H4 (cell line): ENCODE data around the gene UBXN2A. TPM values are rescaled to one million over a fixed set of nuclear protein-coding genes. Genes with fewer than 3 reads are reported as not detected.
"Not testable (repeated sequence)": the region's sequence is repeated elsewhere in the genome, so short reads cannot be mapped to it uniquely, and the experiment has no call there.

ENCODE experiments used
- DNase-seq: peaks from one replicate; pipeline ENCODE4 v3.0.0-alpha.2; 2015; ENCODE audit warnings: low spot score
- total RNA-seq: library from RNA; depleted of rRNA; stranded (reverse); fragments of >200 nt; shearing (Covaris generic); gene quantifications from 2 replicates; pipeline ENCODE4 v1.2.3, GENCODE V29; 2014

UBXN2A gene
- total RNA-seq, 1 experiment from 2014 or later, result 10.0 TPM

GRCh38 chr2:23940718-23941620 is 706 bp downstream of the UBXN2A start:
- peak; percentile 14 for DNase-seq

- DNase-seq, result no peak
These were observed 1.4 kb downstream of the UBXN2A start for GRCh38 chr2:23941644-23942043.

GRCh38 chr2:23943666-23944065 is 3.4 kb downstream of the UBXN2A start:
- DNase-seq, result no peak

- no peak for DNase-seq
These were observed 4.3 kb downstream of the UBXN2A start for GRCh38 chr2:23944527-23944926.

GRCh38 chr2:23944976-23945375 is 4.7 kb downstream of the UBXN2A start:
- DNase-seq, result no peak

- no peak for DNase-seq
These were observed 7.1 kb downstream of the UBXN2A start for GRCh38 chr2:23947350-23947749.

GRCh38 chr2:23952558-23952957 is 12.3 kb downstream of the UBXN2A start:
- not testable (repeated sequence) for DNase-seq

- DNase-seq, result no peak
These were observed 13.4 kb downstream of the UBXN2A start for GRCh38 chr2:23953625-23954024.

GRCh38 chr2:23954325-23955014 is 14.2 kb downstream of the UBXN2A start:
- DNase-seq, result no peak

GRCh38 chr2:23967846-23968245 is 27.6 kb downstream of the UBXN2A start:
- DNase-seq, result no peak

GRCh38 chr2:23976883-23977282 is 36.6 kb downstream of the UBXN2A start:
- DNase-seq, result no peak

GRCh38 chr2:23988371-23988770 is 48.1 kb downstream of the UBXN2A start:
- peak; percentile 5 for DNase-seq

GRCh38 chr2:23992931-23993330 is 52.7 kb downstream of the UBXN2A start:
- DNase-seq, result no peak

- no peak for DNase-seq
These were observed 53.5 kb downstream of the UBXN2A start for GRCh38 chr2:23993736-23994269.

- DNase-seq, result no peak
These were observed 54.3 kb downstream of the UBXN2A start for GRCh38 chr2:23994567-23994966.

GRCh38 chr2:24007693-24008092 is 67.4 kb downstream of the UBXN2A start:
- DNase-seq, result no peak

GRCh38 chr2:24008672-24009366 is 68.6 kb downstream of the UBXN2A start:
- no peak for DNase-seq

GRCh38 chr2:24009367-24009679 is 69.1 kb downstream of the UBXN2A start:
- DNase-seq, result no peak

- DNase-seq, result no peak
These were observed 69.6 kb downstream of the UBXN2A start, which contains the start of gene MFSD2B for GRCh38 chr2:24009680-24010476. Gene MFSD2B (plus strand): TSS chr2:24010085. CDS start chr2:24010097, 12 bp downstream.

- no peak for DNase-seq
These were observed 70.4 kb downstream of the UBXN2A start for GRCh38 chr2:24010477-24011249.
